ENCODE measurements around the gene ARHGAP45.

The ARHGAP45 gene

GRCh38 chr19:1082928-1083816 is 16.2 kb downstream of the ARHGAP45 start:
- TF ChIP-seq FOXP2 (optimal IDR thresholded peaks at IDR 0.05; ENCODE audit: borderline replicate concordance, extremely low read depth, extremely low read length, insufficient read depth) (no peak), REST (IDR thresholded peaks at IDR 0.05; ENCODE audit: insufficient read depth in 1 of 2, low read depth in 2 of 2, low read length in 2 of 2) (no peak), TAF1 (IDR thresholded peaks at IDR 0.05; ENCODE audit: borderline replicate concordance, insufficient read depth, low read length) (no peak), SIN3A (IDR thresholded peaks at IDR 0.05; ENCODE audit: borderline replicate concordance, insufficient read depth, low read length) (no peak), POLR2AphosphoS5 (IDR thresholded peaks at IDR 0.05; ENCODE audit: low read depth, low read length) (no peak)

GRCh38 chr19:1084024-1084868 is 17.3 kb downstream of the ARHGAP45 start:
- no peak for TF ChIP-seq FOXP2 (optimal IDR thresholded peaks at IDR 0.05; ENCODE audit: borderline replicate concordance, extremely low read depth, extremely low read length, insufficient read depth)
- TF ChIP-seq POLR2AphosphoS5 (IDR thresholded peaks at IDR 0.05; ENCODE audit: low read depth, low read length): no peak
- no peak for TF ChIP-seq REST (IDR thresholded peaks at IDR 0.05; ENCODE audit: insufficient read depth in 1 of 2, low read depth in 2 of 2, low read length in 2 of 2)
- no peak for TF ChIP-seq SIN3A (IDR thresholded peaks at IDR 0.05; ENCODE audit: borderline replicate concordance, insufficient read depth, low read length)
- no peak for TF ChIP-seq TAF1 (IDR thresholded peaks at IDR 0.05; ENCODE audit: borderline replicate concordance, insufficient read depth, low read length)

- TF ChIP-seq FOXP2 (optimal IDR thresholded peaks at IDR 0.05; ENCODE audit: borderline replicate concordance, extremely low read depth, extremely low read length, insufficient read depth) (no peak), SIN3A (IDR thresholded peaks at IDR 0.05; ENCODE audit: borderline replicate concordance, insufficient read depth, low read length) (no peak), REST (IDR thresholded peaks at IDR 0.05; ENCODE audit: insufficient read depth in 1 of 2, low read depth in 2 of 2, low read length in 2 of 2) (no peak), TAF1 (IDR thresholded peaks at IDR 0.05; ENCODE audit: borderline replicate concordance, insufficient read depth, low read length) (no peak), POLR2AphosphoS5 (IDR thresholded peaks at IDR 0.05; ENCODE audit: low read depth, low read length) (no peak)
These were observed 18.2 kb downstream of the ARHGAP45 start for GRCh38 chr19:1085053-1085658.

GRCh38 chr19:1085676-1086442 is 18.9 kb downstream of the ARHGAP45 start:
- TF ChIP-seq POLR2AphosphoS5 (IDR thresholded peaks at IDR 0.05; ENCODE audit: low read depth, low read length): no peak; the same call in none of the 2 replicates
- TF ChIP-seq FOXP2 (optimal IDR thresholded peaks at IDR 0.05; ENCODE audit: borderline replicate concordance, extremely low read depth, extremely low read length, insufficient read depth): no peak
